Measurements from ENCODE around the gene MYCBPAP.
A peak's percentile ranks its signal among the peaks of the same experiment; 100 is the strongest.

Gene MYCBPAP

GRCh38 chr17:50540560-50541401 is 32.5 kb downstream of the MYCBPAP start:
- no peaks in the 10 kb centered on the region for H3K36me3 ChIP-seq (ENCODE audit: control insufficient read depth, insufficient read depth, low read length)
- no peak overlapping the region for H2AK5ac ChIP-seq (ENCODE audit: low read length)
- no peak overlapping the region for H2BK120ac ChIP-seq (ENCODE audit: low read depth, low read length)
- H3K4me1 ChIP-seq (ENCODE audit: control insufficient read depth, low read depth, low read length), result peaks cover 3% of the 10 kb centered on the region
- H4K5ac ChIP-seq (ENCODE audit: low read length), result no peak overlapping the region
- H3K79me1 ChIP-seq (ENCODE audit: low read length), result no peaks in the 10 kb centered on the region
- no peak overlapping the region for H3K23ac ChIP-seq (ENCODE audit: low read length)
- H2BK5ac ChIP-seq (ENCODE audit: low read length), result no peak overlapping the region
- no peaks in the 10 kb centered on the region for H3K27me3 ChIP-seq (ENCODE audit: insufficient read depth, low read length, poor library complexity)
- no peak overlapping the region for H3K4ac ChIP-seq (ENCODE audit: low read depth, low read length)
- no peak overlapping the region for H2BK15ac ChIP-seq (replicated peaks; ENCODE audit: low read depth)
- no peak for DNase-seq
- WGBS (ENCODE audit: extremely low coverage, insufficient coverage, low lambda C conversion rate), result no CpG with 5 or more reads among the region's 11 CpGs
- no peak overlapping the region for H3K9ac ChIP-seq (ENCODE audit: low read length)
- H3K79me2 ChIP-seq (ENCODE audit: control insufficient read depth, insufficient read depth, low read length), result no peaks in the 10 kb centered on the region
- no peak overlapping the region for H3K18ac ChIP-seq (ENCODE audit: low read length)
- no peak overlapping the region for H3K27ac ChIP-seq (ENCODE audit: low read depth, low read length)
- no peak overlapping the region for H3K4me3 ChIP-seq (ENCODE audit: low read length)
- no peak overlapping the region for H4K8ac ChIP-seq (ENCODE audit: low read depth, low read length)
- no peak overlapping the region for H3K56ac ChIP-seq (ENCODE audit: low read length)
- H3K4me2 ChIP-seq (ENCODE audit: low read length), result no peak overlapping the region

GRCh38 chr17:50541402-50541715 is 33.1 kb downstream of the MYCBPAP start:
- no peak overlapping the region for H2BK5ac ChIP-seq (ENCODE audit: low read length)
- H3K23ac ChIP-seq (ENCODE audit: low read length), result no peak overlapping the region
- peak overlapping the region; percentile 89 for H3K56ac ChIP-seq (ENCODE audit: low read length)
- no peak overlapping the region for H3K4ac ChIP-seq (ENCODE audit: low read depth, low read length)
- peaks cover 3% of the 10 kb centered on the region for H3K4me1 ChIP-seq (ENCODE audit: control insufficient read depth, low read depth, low read length)
- no peak overlapping the region for H2BK15ac ChIP-seq (replicated peaks; ENCODE audit: low read depth)
- no peak overlapping the region for H4K8ac ChIP-seq (ENCODE audit: low read depth, low read length)
- peak overlapping the region; percentile 72 for H3K4me2 ChIP-seq (ENCODE audit: low read length)
- WGBS (ENCODE audit: extremely low coverage, insufficient coverage, low lambda C conversion rate), result no CpG with 5 or more reads among the region's 9 CpGs
- H3K36me3 ChIP-seq (ENCODE audit: control insufficient read depth, insufficient read depth, low read length), result no peaks in the 10 kb centered on the region
- no peak overlapping the region for H3K4me3 ChIP-seq (ENCODE audit: low read length)
- H3K27me3 ChIP-seq (ENCODE audit: insufficient read depth, low read length, poor library complexity), result no peaks in the 10 kb centered on the region
- H3K79me2 ChIP-seq (ENCODE audit: control insufficient read depth, insufficient read depth, low read length), result no peaks in the 10 kb centered on the region
- H3K27ac ChIP-seq (ENCODE audit: low read depth, low read length), result no peak overlapping the region
- H2BK120ac ChIP-seq (ENCODE audit: low read depth, low read length), result no peak overlapping the region
- H4K5ac ChIP-seq (ENCODE audit: low read length), result no peak overlapping the region
- H3K9ac ChIP-seq (ENCODE audit: low read length), result peak overlapping the region; percentile 80
- peak overlapping the region; percentile 25 for H3K18ac ChIP-seq (ENCODE audit: low read length)
- DNase-seq, result no peak
- H2AK5ac ChIP-seq (ENCODE audit: low read length), result no peak overlapping the region
- no peaks in the 10 kb centered on the region for H3K79me1 ChIP-seq (ENCODE audit: low read length)

GRCh38 chr17:50541716-50542688 is 33.8 kb downstream of the MYCBPAP start:
- whole genome bisulfite sequencing (ENCODE audit: extremely low coverage, insufficient coverage, low lambda C conversion rate), result no CpG with 5 or more reads among the region's 82 CpGs
- no peak overlapping the region for H4K8ac ChIP-seq (ENCODE audit: low read depth, low read length)
- H3K4me1 ChIP-seq (ENCODE audit: control insufficient read depth, low read depth, low read length), result peaks cover 3% of the 10 kb centered on the region
- peak overlapping the region; percentile 48 for H3K4me3 ChIP-seq (ENCODE audit: low read length)
- no peaks in the 10 kb centered on the region for H3K27me3 ChIP-seq (ENCODE audit: insufficient read depth, low read length, poor library complexity)
- H3K36me3 ChIP-seq (ENCODE audit: control insufficient read depth, insufficient read depth, low read length), result no peaks in the 10 kb centered on the region
- H3K79me1 ChIP-seq (ENCODE audit: low read length), result no peaks in the 10 kb centered on the region
- H3K56ac ChIP-seq (ENCODE audit: low read length), result peak overlapping the region; percentile 90
- no peak overlapping the region for H2AK5ac ChIP-seq (ENCODE audit: low read length)
- H3K9ac ChIP-seq (ENCODE audit: low read length), result peak overlapping the region; percentile 82
- peak; percentile 86 for DNase-seq
- H3K18ac ChIP-seq (ENCODE audit: low read length), result peak overlapping the region; percentile 25
- no peaks in the 10 kb centered on the region for H3K79me2 ChIP-seq (ENCODE audit: control insufficient read depth, insufficient read depth, low read length)
- H3K23ac ChIP-seq (ENCODE audit: low read length), result peak overlapping the region; percentile 84
- no peak overlapping the region for H2BK5ac ChIP-seq (ENCODE audit: low read length)
- H2BK15ac ChIP-seq (replicated peaks; ENCODE audit: low read depth), result no peak overlapping the region
- peak overlapping the region; percentile 72 for H3K4me2 ChIP-seq (ENCODE audit: low read length)
- H2BK120ac ChIP-seq (ENCODE audit: low read depth, low read length), result no peak overlapping the region
- H3K4ac ChIP-seq (ENCODE audit: low read depth, low read length), result no peak overlapping the region
- H3K27ac ChIP-seq (ENCODE audit: low read depth, low read length), result no peak overlapping the region
- no peak overlapping the region for H4K5ac ChIP-seq (ENCODE audit: low read length)

- H3K79me2 ChIP-seq (ENCODE audit: control insufficient read depth, insufficient read depth, low read length), result no peaks in the 10 kb centered on the region
- no peak overlapping the region for H2BK120ac ChIP-seq (ENCODE audit: low read depth, low read length)
- peaks cover 7% of the 10 kb centered on the region for H3K4me1 ChIP-seq (ENCODE audit: control insufficient read depth, low read depth, low read length)
- H3K27ac ChIP-seq (ENCODE audit: low read depth, low read length), result no peak overlapping the region
- H4K5ac ChIP-seq (ENCODE audit: low read length), result no peak overlapping the region
- H3K9ac ChIP-seq (ENCODE audit: low read length), result peak overlapping the region; percentile 82
- no peak overlapping the region for H3K23ac ChIP-seq (ENCODE audit: low read length)
- H3K27me3 ChIP-seq (ENCODE audit: insufficient read depth, low read length, poor library complexity), result no peaks in the 10 kb centered on the region
- H2BK15ac ChIP-seq (replicated peaks; ENCODE audit: low read depth), result no peak overlapping the region
- DNase-seq, result no peak
- H3K4me2 ChIP-seq (ENCODE audit: low read length), result no peak overlapping the region
- no peaks in the 10 kb centered on the region for H3K36me3 ChIP-seq (ENCODE audit: control insufficient read depth, insufficient read depth, low read length)
- no peak overlapping the region for H3K4ac ChIP-seq (ENCODE audit: low read depth, low read length)
- peak overlapping the region; percentile 65 for H3K56ac ChIP-seq (ENCODE audit: low read length)
- no peak overlapping the region for H3K4me3 ChIP-seq (ENCODE audit: low read length)
- H4K8ac ChIP-seq (ENCODE audit: low read depth, low read length), result no peak overlapping the region
- H3K79me1 ChIP-seq (ENCODE audit: low read length), result no peaks in the 10 kb centered on the region
- H3K18ac ChIP-seq (ENCODE audit: low read length), result no peak overlapping the region
- WGBS (ENCODE audit: extremely low coverage, insufficient coverage, low lambda C conversion rate), result no CpG with 5 or more reads among the region's 16 CpGs
- peak overlapping the region; percentile 57 for H2AK5ac ChIP-seq (ENCODE audit: low read length)
- no peak overlapping the region for H2BK5ac ChIP-seq (ENCODE audit: low read length)
These were observed 34.8 kb downstream of the MYCBPAP start for GRCh38 chr17:50542795-50543774.

- H2BK5ac ChIP-seq (ENCODE audit: low read length), result no peak overlapping the region
- H3K4me3 ChIP-seq (ENCODE audit: low read length), result no peak overlapping the region
- no peak overlapping the region for H3K18ac ChIP-seq (ENCODE audit: low read length)
- DNase-seq, result no peak
- H3K23ac ChIP-seq (ENCODE audit: low read length), result no peak overlapping the region
- H4K8ac ChIP-seq (ENCODE audit: low read depth, low read length), result no peak overlapping the region
- no peak overlapping the region for H2AK5ac ChIP-seq (ENCODE audit: low read length)
- no peak overlapping the region for H2BK15ac ChIP-seq (replicated peaks; ENCODE audit: low read depth)
- H3K27me3 ChIP-seq (ENCODE audit: insufficient read depth, low read length, poor library complexity), result no peaks in the 10 kb centered on the region
- WGBS (ENCODE audit: extremely low coverage, insufficient coverage, low lambda C conversion rate), result no CpG with 5 or more reads among the region's 7 CpGs
- H3K4ac ChIP-seq (ENCODE audit: low read depth, low read length), result no peak overlapping the region
- H4K5ac ChIP-seq (ENCODE audit: low read length), result no peak overlapping the region
- no peak overlapping the region for H3K9ac ChIP-seq (ENCODE audit: low read length)
- H3K79me2 ChIP-seq (ENCODE audit: control insufficient read depth, insufficient read depth, low read length), result no peaks in the 10 kb centered on the region
- no peak overlapping the region for H3K4me2 ChIP-seq (ENCODE audit: low read length)
- no peak overlapping the region for H2BK120ac ChIP-seq (ENCODE audit: low read depth, low read length)
- peaks cover 7% of the 10 kb centered on the region for H3K4me1 ChIP-seq (ENCODE audit: control insufficient read depth, low read depth, low read length)
- no peak overlapping the region for H3K56ac ChIP-seq (ENCODE audit: low read length)
- no peaks in the 10 kb centered on the region for H3K79me1 ChIP-seq (ENCODE audit: low read length)
- no peak overlapping the region for H3K27ac ChIP-seq (ENCODE audit: low read depth, low read length)
- no peaks in the 10 kb centered on the region for H3K36me3 ChIP-seq (ENCODE audit: control insufficient read depth, insufficient read depth, low read length)
These were observed 36.3 kb downstream of the MYCBPAP start for GRCh38 chr17:50544516-50544915.
